HG03045 (cell line): Measurements from ENCODE around the gene MPP4.

Source experiments
- ATAC-seq: cut with Tn5 transposase; IDR thresholded peaks from one replicate; pipeline ENCODE4 v1.9.1; 2021; ENCODE audit warnings: mild to moderate bottlenecking, moderate library complexity; ENCODE audit not compliant: unreplicated experiment

Gene MPP4

GRCh38 chr2:201698588-201699226, at the start of gene MPP4:
TSS of gene MPP4 (minus strand) at chr2:201698644. CDS start at chr2:201693954, 4,690 bp downstream.
- no peak for ATAC-seq

- no peak for ATAC-seq
Observed at GRCh38 chr2:201746551-201746950, 48.1 kb upstream of the MPP4 start.

GRCh38 chr2:201735486-201735885, 37.0 kb upstream of the MPP4 start:
- ATAC-seq = no peak

GRCh38 chr2:201734111-201734510, 35.7 kb upstream of the MPP4 start:
- no peak for ATAC-seq

- no peak for ATAC-seq
Observed at GRCh38 chr2:201733544-201733943, 35.1 kb upstream of the MPP4 start.

GRCh38 chr2:201730651-201731285, 32.3 kb upstream of the MPP4 start:
- ATAC-seq = no peak

GRCh38 chr2:201715459-201715858, 17.0 kb upstream of the MPP4 start:
- no peak for ATAC-seq

GRCh38 chr2:201712726-201713125, 14.3 kb upstream of the MPP4 start:
- ATAC-seq = no peak

- ATAC-seq = no peak
Observed at GRCh38 chr2:201709747-201710146, 11.3 kb upstream of the MPP4 start.

GRCh38 chr2:201709049-201709448, 10.6 kb upstream of the MPP4 start:
- no peak for ATAC-seq

GRCh38 chr2:201707753-201708152, 9.3 kb upstream of the MPP4 start:
- no peak for ATAC-seq

- no peak for ATAC-seq
Observed at GRCh38 chr2:201707142-201707541, 8.7 kb upstream of the MPP4 start.

GRCh38 chr2:201704536-201704935, 6.1 kb upstream of the MPP4 start:
- no peak for ATAC-seq

- no peak for ATAC-seq
Observed at GRCh38 chr2:201701646-201702045, 3.2 kb upstream of the MPP4 start.

GRCh38 chr2:201699416-201699815, 972 bp upstream of the MPP4 start:
- no peak for ATAC-seq

GRCh38 chr2:201697899-201698298, 545 bp downstream of the MPP4 start:
- ATAC-seq = no peak

- no peak for ATAC-seq
Observed at GRCh38 chr2:201696151-201696659, 2.2 kb downstream of the MPP4 start.

GRCh38 chr2:201685156-201685555, 13.3 kb downstream of the MPP4 start:
- ATAC-seq = no peak

GRCh38 chr2:201680743-201681142, 17.7 kb downstream of the MPP4 start:
- no peak for ATAC-seq

- no peak for ATAC-seq
Observed at GRCh38 chr2:201678401-201678800, 20.0 kb downstream of the MPP4 start.

GRCh38 chr2:201675454-201675853, 23.0 kb downstream of the MPP4 start:
- no peak for ATAC-seq

GRCh38 chr2:201674794-201675193, 23.6 kb downstream of the MPP4 start:
- ATAC-seq = no peak

- ATAC-seq = no peak
Observed at GRCh38 chr2:201674298-201674697, 24.1 kb downstream of the MPP4 start.
